HG03039 (cell line): ENCODE results near the gene MYRIP.
A peak's percentile ranks its signal among the peaks of the same experiment; 100 is the strongest.
"Not testable (repeated sequence)": the region's sequence is repeated elsewhere in the genome, so short reads cannot be mapped to it uniquely, and the experiment has no call there.

Source experiments
- ATAC-seq: cut with Tn5 transposase; IDR thresholded peaks from one replicate; pipeline ENCODE4 v1.9.1; 2021; ENCODE audit warnings: mild to moderate bottlenecking, moderate library complexity; ENCODE audit not compliant: unreplicated experiment

MYRIP gene

GRCh38 chr3:40118091-40118490 lies 308.7 kb downstream of the MYRIP start:
- ATAC-seq: no peak

GRCh38 chr3:40120067-40120692 lies 310.8 kb downstream of the MYRIP start:
- ATAC-seq: no peak

- ATAC-seq: no peak
These were observed 311.4 kb downstream of the MYRIP start for GRCh38 chr3:40120806-40121205.

DNA sequence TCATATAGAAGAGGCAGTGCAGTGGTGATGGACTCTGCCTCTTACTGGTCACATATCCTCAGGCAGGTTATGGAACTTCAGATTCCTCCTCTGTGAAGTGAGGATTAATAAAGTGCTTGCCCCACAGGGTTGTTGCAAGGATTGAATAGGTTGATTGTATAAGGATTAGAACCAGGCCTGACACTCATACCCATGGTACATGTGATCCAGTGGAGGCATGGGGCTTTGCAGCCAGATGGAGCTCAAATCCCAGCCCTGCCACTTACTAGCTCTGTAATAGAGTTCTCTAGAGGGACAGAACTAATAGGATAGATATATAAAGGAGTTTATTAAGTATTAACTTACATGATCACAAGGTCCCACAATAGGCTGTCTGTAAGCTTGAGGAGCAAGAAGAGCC lies 315.5 kb downstream of the MYRIP start:
- ATAC-seq: no peak

DNA sequence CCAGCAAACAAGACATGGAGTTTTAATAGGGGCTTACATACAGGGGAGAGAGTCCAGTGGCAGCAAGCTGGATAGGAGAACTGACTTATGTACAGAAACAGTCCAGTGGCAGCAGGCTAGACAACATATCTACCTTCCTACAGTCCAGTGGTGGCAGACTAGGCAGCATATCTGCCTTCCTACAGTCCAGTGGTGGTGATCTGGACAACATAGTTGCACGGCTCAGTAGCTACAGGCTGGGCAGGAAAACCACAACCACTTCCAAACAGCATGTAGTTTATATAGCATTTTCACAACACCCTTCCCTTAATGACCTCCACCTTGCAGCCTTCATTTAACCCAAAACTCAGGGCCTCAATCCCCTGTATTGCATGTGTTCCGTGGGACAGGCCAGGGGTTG lies 318.8 kb downstream of the MYRIP start:
- ATAC-seq: no peak

DNA sequence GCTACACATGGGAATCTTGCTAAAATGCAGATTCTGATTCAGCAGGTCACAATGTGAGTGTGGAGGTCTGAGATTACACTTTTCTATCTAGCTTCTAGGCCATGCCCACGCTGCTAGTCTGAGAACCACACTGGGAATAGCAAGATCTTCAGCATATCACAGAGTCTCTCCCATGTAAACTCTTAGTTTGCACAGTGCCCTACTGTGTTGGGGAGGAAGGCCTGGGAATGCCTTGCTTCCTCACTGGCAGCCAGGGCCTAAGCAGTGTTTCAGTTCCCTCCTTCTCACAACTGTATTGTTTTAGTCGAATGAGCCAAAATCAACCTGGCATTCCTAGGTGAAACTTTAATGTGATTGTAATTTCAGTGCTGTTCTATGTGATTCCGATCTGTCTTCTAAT lies 320.1 kb downstream of the MYRIP start:
- no peak for ATAC-seq

- no peak for ATAC-seq
These were observed 320.6 kb downstream of the MYRIP start for GRCh38 chr3:40129981-40130380.

- ATAC-seq: no peak
These were observed 321.3 kb downstream of the MYRIP start for GRCh38 chr3:40130721-40131120.

GRCh38 chr3:40133886-40134575 lies 324.6 kb downstream of the MYRIP start:
- not testable (repeated sequence) for ATAC-seq

GRCh38 chr3:40137591-40138295 lies 328.3 kb downstream of the MYRIP start:
- no peak for ATAC-seq

GRCh38 chr3:40143283-40144090 lies 334.1 kb downstream of the MYRIP start:
- ATAC-seq: no peak

DNA sequence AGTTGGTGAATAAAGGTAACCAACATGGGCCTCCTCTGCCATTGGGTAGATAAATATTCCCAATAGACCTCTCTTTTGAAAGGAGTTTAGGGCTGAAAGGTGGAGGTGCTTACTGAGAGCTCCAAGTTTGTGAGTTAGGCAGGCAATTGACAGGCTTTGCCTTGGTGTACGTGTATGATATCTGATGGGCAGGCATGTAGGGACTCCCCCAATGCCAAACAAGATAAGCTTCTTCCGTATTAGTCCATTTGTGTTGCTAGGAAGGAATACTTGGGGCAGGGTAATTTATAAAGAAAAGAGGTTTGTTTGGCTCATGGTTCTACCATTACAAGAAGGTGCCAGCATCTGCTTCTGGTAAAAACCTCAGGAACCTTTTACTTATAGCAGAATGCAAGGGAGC lies 339.4 kb downstream of the MYRIP start:
- ATAC-seq: no peak

GRCh38 chr3:40152482-40153133 lies 343.2 kb downstream of the MYRIP start:
- ATAC-seq: no peak

DNA sequence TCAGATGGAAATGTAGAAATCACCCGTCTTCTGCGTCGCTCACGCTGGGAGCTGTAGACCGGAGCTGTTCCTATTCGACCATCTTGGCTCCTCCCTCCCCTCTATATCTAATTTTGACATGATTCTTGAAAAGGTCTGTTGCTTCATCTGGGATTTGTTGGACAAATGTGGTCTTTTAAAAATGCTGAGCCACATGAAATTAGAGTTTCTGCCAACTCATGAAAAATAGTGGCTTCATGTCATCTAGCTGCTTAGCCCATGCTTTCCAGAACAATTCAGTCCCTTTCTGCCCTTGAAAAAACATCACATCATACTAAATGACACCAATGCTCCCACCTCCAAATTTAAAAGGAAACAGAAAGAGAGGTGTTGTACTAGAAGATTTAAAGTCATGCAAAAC lies 351.5 kb downstream of the MYRIP start:
- no peak for ATAC-seq

DNA sequence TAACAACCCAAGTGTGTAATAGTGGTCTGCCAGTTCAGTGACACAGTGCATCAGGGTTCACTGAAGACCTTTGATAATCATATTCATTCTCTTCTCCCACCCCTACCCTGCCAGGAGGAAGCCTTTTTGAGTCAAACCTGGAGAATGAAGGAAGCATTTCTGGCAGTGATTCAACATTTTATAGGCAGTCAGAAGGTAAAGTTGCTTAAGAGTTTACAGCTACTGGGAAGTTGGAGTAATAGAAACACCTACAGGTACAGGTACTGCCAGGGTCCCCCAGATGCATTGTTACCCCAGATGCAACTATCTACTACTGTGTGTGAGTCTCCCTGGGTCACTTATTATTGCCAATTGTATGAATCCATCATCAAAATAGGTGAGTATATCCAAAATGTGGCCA lies 353.2 kb downstream of the MYRIP start:
- ATAC-seq: no peak

GRCh38 chr3:40166997-40167396 lies 357.6 kb downstream of the MYRIP start:
- ATAC-seq: no peak

DNA sequence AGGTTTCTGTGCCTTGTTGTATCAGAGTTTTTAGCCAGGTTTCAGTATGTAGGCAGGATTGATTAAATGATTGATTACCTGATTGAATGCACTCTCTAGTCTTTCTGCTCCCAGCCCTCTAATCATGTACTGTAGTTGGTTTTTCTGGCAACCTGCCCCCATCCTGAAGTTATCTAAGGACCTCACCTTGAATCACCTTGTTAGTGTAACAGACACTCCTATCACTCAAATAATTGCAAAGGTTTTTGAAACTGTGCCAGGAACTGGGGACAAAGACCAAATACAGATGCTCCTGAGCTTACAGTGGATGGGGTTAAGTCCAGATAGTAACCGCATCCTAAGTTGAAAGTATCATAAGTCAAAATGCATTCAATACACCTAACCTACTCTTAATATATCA lies 358.5 kb downstream of the MYRIP start:
- ATAC-seq: no peak

GRCh38 chr3:40169983-40170382 lies 360.6 kb downstream of the MYRIP start:
- ATAC-seq: peak; percentile 17

DNA sequence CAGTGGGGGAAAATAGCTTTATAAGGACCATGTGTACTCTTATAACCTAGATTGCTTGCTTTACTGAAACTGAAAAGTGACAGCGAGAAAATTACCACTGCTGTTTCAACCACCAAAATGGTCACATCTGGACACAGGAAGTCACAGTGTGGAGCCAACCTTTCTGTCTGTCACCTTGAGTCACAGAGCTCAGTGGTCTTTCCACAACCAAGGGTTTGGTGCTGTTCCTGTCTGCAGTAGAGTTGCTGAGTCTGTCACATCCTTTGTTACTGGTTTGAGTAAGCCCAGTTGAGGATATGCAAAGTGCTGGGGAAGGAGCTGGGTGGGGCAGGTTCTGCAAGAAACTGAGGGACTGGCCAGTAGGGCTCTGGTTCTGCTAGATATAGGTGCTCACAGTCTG lies 361.0 kb downstream of the MYRIP start:
- ATAC-seq: peak; percentile 93

DNA sequence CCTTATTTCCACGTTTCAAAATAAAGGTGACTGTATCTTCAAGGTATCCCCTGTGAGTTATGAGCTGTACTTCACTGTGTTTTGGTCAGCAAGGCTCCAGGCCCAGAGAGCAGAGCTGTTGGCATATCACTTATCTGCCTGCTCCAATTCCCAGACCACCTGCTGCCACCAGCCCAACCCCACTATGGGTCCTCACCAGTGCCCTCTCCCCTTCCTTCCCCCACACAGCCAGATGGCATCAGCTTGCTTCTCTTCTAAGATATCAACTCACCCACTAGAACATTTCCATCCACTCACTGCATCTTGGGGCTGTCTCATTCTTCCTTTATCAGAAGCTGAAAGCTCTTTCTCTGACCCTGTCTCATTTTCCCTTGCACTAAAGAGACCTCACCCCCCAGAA lies 363.2 kb downstream of the MYRIP start:
- no peak for ATAC-seq

DNA sequence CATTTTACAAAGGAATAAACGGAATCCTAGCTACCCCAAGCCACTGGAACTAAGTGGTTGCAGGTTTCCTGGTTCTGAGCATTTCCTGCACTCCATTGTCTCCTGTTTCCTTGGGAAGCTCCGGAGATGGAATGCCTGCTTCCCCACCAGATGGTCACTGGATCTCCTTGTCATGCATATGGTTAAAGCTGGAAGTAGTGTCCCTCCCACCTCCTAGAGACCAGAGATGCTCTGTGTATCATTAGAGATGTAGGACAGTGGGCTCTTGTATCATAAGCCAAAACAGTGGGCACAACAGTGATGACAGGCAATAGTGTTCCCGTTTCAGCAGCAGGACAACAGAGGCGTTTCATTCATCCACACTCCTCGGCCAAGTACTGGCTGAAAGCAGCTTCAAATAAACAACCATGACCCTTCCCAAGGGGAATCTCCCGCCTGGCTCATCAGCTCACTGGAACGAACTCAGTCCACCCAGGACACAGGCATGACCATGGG lies 363.9 kb downstream of the MYRIP start:
- ATAC-seq: no peak
